Panc1 (cell line): ENCODE data around the gene ARFRP1.

Experiments
- CTCF ChIP-seq: fragments of 450-650 bp; IDR thresholded peaks from 2 replicates; pipeline ENCODE4 v1.5.1; 2017; ENCODE audit warnings: mild to moderate bottlenecking
- POLR2AphosphoS5 ChIP-seq: IDR thresholded peaks from 2 replicates; pipeline ENCODE4 v1.6.1; 2012; ENCODE audit warnings: mild to moderate bottlenecking, low read depth, low read length, moderate library complexity
- REST ChIP-seq, 2 experiments: IDR thresholded peaks; 2 replicates each; pipeline ENCODE4 v1.6.1; 2011 to 2012; ENCODE audit warnings: low read depth in 2 of 2, control low read depth in 1 of 2, low read length in 1 of 2, mild to moderate bottlenecking in 1 of 2, moderate library complexity in 1 of 2; ENCODE audit not compliant: insufficient read depth in 1 of 2
- SIN3A ChIP-seq: IDR thresholded peaks from 2 replicates; pipeline ENCODE4 v1.6.1; 2012; ENCODE audit warnings: low read depth, mild to moderate bottlenecking, low read length, moderate library complexity, borderline replicate concordance; ENCODE audit not compliant: insufficient read depth
- TCF7L2 ChIP-seq: IDR thresholded peaks from 2 replicates; pipeline ENCODE4 v1.6.1; 2011; ENCODE audit warnings: mild to moderate bottlenecking, low read depth, low read length, inconsistent platforms

GRCh38 chr20:63672666-63673065 is 35.1 kb downstream of the ARFRP1 start:
- TF ChIP-seq TCF7L2 (no peak), REST (IDR thresholded peaks at IDR 0.05; ENCODE audit: insufficient read depth in 1 of 2, low read depth in 2 of 2, low read length in 1 of 2) (no peak), CTCF (no peak), POLR2AphosphoS5 (no peak), SIN3A (no peak)
